ENCODE results near the gene MYBPC2.

The MYBPC2 gene

GRCh38 chr19:50417111-50418081 is 15.3 kb upstream of the MYBPC2 start:
- no peak for TF ChIP-seq CTCF (IDR thresholded peaks at IDR 0.05; ENCODE audit: insufficient read depth, missing control alignments)
- DNase-seq (ENCODE audit: insufficient read length, low spot score) (no peak), FAIRE-seq (no peak)

- DNase-seq (ENCODE audit: insufficient read length, low spot score) (no peak), FAIRE-seq (no peak)
- no peak for TF ChIP-seq CTCF (IDR thresholded peaks at IDR 0.05; ENCODE audit: insufficient read depth, missing control alignments)
Observed at GRCh38 chr19:50418176-50419021, 14.3 kb upstream of the MYBPC2 start, which contains the start of gene SPIB. SPIB (plus strand) TSS chr19:50418938; CDS start chr19:50418963, 25 bp downstream.

DNA sequence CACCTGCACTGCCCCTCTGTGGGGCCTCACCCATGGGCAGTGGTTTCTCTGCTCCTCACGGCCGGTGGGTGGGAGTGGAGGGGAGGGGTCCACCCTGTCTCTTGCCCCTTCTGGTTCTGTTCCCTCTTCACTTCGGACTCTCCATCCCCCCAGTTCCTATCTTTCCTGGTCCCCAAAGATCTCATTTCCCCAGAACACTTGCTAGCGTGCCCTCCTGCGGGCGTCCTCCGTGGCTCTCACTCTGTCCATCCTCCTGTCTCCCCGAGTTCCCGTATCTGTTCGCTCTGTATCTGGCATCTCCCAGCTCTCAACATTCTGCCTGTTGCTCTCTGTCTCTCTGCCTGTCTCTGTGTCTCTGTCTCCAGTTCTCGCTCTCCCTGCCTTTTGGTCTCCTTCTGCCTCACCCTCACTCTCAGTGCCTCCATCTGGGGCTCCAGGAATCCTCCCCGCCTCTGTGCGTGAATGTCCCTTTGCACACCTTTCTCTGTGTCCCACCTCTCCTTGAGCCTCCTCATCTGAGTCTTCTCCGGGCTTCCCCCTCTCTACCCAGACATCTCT is 13.6 kb upstream of the MYBPC2 start:
- no peak for TF ChIP-seq CTCF (IDR thresholded peaks at IDR 0.05; ENCODE audit: insufficient read depth, missing control alignments)
- DNase-seq (ENCODE audit: insufficient read length, low spot score): no peak
- no peak for FAIRE-seq

DNA sequence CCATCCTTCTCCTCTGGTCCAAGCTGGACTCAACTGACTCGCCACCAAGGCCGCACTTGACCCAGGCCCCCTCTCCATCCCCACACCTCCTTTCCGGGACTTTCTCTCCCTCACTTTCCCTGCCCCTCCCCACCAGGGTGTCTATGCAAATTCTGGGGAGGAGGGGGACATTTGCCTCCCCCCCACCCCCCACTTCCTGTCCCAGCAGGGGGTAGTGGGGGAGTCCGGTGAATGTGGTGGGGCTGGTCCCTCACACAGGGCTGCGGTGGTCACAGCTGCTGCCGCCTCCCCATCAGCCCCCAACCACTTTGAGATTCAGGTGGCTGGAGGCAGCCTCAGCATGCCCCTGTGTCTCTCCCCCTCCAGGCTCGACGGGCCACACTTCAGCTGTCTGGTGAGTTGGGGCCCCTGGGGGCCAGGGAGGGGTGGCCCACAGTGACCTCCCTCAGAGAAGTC is 13.1 kb upstream of the MYBPC2 start:
- no peak for DNase-seq (ENCODE audit: insufficient read length, low spot score)
- no peak for FAIRE-seq
- no peak for TF ChIP-seq CTCF (IDR thresholded peaks at IDR 0.05; ENCODE audit: insufficient read depth, missing control alignments)

DNA sequence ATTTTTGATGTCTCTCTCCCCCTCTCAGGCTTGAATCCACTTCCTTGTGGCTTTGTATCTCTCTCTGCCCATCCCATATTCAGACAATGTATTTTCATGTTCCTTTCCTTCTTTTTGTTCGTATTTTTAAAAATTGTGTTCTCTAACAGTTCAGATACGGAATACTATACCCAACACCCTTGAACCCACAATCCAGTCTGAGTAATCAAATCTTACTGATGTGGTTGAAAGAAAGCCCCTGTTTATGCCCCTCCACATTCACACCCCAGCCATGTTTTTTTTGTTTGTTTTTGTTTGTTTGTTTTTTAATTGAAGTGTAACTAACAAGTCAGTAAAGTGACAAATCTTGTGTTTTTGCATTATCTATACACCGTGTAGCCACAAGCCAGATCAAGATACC is 12.6 kb upstream of the MYBPC2 start:
- no peak for DNase-seq (ENCODE audit: insufficient read length, low spot score)
- FAIRE-seq: no peak
- TF ChIP-seq CTCF (IDR thresholded peaks at IDR 0.05; ENCODE audit: insufficient read depth, missing control alignments): no peak

GRCh38 chr19:50420808-50421207 is 11.9 kb upstream of the MYBPC2 start:
- DNase-seq (ENCODE audit: insufficient read length, low spot score): no peak
- TF ChIP-seq CTCF (IDR thresholded peaks at IDR 0.05; ENCODE audit: insufficient read depth, missing control alignments): no peak
- FAIRE-seq: no peak
